ENCODE data around the gene MPDZ.

MPDZ gene

DNA sequence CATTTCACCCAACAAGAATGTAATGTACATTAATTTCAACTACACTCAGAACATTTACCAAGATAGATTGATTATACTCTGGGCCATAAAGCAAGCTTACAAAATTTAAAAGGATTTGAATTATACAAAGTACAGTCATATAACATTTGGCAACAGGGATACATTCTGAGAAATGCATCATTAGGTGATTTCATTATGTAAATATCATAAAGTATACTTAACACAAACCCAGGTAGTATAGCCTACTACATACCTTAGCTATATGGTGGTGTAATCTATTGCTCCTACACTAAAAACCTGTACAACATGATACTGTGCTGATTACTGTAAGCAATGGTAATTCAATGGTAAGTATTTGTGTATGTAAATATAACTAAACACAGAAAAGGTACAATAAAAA is 202.9 kb downstream of the MPDZ start:
- no peak for DNase-seq

DNA sequence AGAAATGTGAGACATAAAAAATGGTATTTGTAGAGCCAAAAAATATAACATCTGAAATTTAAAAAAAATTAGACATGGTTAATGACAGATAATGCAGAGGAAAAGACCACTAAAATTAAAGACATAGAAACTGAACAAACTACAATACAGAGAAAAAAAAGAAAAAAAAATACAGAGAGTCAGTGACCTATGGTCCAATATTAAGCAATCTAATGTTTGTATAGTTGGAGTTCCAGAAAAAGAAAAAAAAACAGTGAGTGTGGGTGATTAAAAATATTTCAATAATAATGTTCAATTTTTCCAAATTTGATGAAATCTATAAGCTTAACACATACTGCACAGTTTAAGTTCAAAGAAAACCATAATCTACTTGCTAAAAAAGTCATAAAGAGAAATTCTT is 207.6 kb downstream of the MPDZ start:
- no peak for DNase-seq

DNA sequence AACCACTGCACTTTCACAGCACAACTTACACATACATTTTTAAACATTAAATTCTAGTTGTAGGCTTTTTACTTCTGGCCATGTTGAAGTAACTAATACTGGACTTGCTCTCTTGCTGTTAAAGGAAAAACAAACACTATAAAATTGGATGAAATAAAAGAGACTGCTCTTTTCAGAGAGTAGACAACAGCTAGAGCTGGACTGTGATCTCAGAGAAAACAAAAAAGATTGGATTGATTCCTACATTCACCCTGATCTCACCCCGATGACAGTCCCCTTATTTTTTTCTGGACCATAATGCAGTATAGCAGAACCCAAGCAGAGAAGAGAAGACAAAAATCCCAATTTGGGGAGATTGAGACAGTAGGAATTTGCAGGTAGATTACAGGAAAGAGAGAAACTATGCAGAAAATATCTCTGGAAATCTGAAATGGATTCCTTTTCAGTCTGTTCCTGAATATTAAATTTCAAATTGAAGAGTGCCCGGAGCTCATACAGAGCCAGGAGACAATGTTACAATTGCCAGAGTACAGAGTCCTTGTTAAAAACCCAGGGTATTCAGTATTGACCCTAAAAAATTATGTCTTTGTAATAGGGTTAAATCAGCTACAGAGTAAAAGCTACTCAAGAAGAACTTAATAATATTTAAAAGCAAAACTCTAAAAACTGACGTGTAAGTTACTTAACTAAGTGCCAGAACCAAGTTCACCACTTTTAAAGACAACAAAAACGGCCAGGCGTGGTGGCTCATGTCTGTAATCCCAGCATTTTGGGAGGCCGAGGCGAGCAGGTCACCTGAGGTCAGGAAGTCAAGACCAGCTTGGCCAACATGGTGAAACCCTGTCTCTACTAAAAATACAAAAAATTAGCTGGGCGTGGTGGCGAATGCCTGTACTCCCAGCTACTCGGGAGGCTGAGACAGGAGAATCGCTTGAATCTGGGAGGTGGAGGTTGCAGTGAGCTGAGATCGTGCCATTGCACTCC is 208.6 kb downstream of the MPDZ start:
- no peak for DNase-seq

DNA sequence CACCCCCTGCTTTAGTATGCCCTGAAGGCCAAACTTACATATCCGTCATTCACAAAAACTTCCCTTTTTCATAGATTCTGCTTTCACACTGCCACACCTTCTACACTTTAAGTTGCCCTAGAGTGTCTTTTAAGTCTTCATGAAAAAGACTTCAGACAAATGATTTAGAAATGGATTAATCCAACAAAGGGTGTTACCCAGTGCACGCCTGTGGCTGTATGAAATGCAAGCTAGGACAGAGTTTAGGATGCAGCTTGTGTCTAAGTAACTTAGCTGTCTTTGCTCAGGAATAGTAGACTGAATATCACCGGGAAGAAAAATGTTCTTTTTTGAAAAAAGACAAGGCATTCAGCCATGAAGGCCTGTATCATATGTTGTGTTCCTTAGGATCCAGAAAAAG is 210.0 kb downstream of the MPDZ start:
- DNase-seq: no peak

DNA sequence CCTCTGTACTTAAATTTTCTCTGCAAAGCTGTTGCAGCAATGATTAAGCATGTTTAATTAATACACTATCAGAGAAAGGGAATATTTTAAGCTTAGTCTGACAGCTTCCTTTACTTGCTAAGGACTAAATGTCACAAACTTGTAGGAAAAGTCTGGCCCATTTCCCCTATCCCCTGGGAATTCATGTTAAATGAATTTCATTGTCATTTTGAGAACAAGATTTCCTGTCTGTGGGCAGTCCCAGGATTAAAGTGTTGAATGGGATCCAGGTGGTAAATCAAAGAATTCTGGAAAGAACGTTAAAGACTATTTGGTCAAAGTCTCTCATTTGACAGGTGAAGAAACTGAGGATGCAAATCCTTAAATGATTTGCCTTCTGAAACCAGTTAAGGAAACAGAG is 214.8 kb downstream of the MPDZ start:
- no peak for DNase-seq

DNA sequence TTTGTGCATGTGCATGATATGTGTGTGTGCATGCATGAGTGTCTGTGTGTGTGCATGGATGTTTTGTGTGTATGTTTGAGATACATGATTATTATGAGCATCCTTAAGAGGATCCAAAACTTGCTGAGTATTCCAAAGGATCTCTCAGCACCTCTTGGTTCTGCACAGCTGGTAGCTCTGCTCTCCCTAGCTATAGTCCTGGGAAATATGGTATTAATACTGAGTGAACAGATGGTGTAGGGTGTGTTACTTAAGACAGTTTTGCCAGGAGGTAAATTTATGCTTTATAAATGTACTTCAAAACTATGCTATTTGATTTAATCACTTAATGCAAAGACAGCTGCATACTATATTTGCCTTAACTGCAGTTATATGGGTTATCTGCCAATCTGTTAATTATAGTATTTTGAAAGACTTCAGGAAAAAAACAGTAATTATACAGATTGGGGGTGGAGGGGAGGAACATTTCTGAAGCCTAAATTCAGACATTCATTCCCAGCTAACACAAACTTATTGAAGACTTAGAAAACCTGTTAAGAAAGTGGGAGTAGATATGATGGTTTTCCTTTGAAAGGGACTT is 215.5 kb downstream of the MPDZ start:
- no peak for DNase-seq

DNA sequence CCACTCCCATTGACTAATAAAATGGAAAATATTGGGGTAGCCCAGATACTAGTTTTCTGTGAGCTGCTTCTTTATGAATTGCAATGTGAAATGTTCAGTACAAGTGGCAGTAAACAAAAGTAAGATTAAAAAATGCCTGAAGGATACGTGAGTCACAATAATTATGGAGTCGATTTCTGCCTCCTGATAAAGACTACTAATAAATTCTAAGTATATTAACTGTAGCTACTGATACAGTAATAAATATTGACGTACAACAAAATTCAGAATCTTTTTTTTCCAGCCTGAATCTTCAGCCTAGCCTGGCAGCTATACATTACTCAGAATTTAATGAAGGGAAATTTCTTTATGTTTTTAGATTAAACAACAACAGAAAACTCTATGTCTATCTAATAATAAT is 218.1 kb downstream of the MPDZ start:
- no peak for DNase-seq

Data from NCI-H187 (cell line).